ENCODE data around the gene GDF15.

DNA sequence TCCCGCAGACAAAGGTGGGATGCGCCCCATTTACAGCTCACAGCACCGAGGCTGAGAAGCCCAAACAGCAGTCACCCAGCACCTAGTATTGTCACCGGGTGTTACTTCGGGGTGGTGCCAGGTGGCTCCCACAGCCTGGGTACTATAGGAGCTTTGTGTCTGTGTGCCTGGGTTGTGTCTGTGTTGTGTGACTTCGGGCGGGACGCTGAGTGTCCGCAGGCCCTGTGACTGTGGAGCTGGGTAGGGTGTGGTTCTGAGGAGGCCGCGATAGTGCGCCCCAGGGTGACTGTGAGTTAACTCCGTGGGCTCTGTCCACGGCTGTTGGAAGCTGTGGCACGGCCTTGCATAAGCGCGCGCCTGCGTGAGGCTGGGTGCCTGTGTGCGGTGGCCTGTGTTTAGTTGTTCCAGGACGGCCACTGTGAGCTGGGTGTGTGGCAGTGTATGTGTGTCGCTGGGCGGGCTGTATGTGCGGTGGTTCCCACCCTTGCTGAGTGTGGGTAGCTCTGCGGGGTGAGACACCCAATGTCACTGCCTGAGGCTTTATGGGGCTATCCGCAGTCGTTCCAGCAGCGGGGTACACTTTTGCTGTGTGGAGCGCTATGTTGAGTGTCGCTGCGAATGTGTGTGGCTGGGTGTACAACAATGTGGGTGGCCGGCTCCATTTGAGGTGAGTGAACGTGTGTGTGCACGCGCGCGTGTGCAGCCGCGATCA lies 32.7 kb downstream of the GDF15 start:
- TF ChIP-seq, protein P1, sequence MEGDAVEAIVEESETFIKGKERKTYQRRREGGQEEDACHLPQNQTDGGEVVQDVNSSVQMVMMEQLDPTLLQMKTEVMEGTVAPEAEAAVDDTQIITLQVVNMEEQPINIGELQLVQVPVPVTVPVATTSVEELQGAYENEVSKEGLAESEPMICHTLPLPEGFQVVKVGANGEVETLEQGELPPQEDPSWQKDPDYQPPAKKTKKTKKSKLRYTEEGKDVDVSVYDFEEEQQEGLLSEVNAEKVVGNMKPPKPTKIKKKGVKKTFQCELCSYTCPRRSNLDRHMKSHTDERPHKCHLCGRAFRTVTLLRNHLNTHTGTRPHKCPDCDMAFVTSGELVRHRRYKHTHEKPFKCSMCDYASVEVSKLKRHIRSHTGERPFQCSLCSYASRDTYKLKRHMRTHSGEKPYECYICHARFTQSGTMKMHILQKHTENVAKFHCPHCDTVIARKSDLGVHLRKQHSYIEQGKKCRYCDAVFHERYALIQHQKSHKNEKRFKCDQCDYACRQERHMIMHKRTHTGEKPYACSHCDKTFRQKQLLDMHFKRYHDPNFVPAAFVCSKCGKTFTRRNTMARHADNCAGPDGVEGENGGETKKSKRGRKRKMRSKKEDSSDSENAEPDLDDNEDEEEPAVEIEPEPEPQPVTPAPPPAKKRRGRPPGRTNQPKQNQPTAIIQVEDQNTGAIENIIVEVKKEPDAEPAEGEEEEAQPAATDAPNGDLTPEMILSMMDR (IDR thresholded peaks at IDR 0.05), result no peak
- no peak for TF ChIP-seq EZH2 (IDR thresholded peaks at IDR 0.05; ENCODE audit: borderline replicate concordance, insufficient read depth, low read depth, low read length, poor library complexity, severe bottlenecking)
